NCI-H146 (cell line): Measurements from ENCODE around the gene CDC42BPA.
"Not testable (repeated sequence)": the region's sequence is repeated elsewhere in the genome, so short reads cannot be mapped to it uniquely, and the experiment has no call there.

ENCODE experiments used
- DNase-seq: peaks from one replicate; lab custom pipeline; 2025; lab: John Stamatoyannopoulos, UW

Gene CDC42BPA, protein sequence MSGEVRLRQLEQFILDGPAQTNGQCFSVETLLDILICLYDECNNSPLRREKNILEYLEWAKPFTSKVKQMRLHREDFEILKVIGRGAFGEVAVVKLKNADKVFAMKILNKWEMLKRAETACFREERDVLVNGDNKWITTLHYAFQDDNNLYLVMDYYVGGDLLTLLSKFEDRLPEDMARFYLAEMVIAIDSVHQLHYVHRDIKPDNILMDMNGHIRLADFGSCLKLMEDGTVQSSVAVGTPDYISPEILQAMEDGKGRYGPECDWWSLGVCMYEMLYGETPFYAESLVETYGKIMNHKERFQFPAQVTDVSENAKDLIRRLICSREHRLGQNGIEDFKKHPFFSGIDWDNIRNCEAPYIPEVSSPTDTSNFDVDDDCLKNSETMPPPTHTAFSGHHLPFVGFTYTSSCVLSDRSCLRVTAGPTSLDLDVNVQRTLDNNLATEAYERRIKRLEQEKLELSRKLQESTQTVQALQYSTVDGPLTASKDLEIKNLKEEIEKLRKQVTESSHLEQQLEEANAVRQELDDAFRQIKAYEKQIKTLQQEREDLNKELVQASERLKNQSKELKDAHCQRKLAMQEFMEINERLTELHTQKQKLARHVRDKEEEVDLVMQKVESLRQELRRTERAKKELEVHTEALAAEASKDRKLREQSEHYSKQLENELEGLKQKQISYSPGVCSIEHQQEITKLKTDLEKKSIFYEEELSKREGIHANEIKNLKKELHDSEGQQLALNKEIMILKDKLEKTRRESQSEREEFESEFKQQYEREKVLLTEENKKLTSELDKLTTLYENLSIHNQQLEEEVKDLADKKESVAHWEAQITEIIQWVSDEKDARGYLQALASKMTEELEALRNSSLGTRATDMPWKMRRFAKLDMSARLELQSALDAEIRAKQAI (N-terminal part only)

DNA sequence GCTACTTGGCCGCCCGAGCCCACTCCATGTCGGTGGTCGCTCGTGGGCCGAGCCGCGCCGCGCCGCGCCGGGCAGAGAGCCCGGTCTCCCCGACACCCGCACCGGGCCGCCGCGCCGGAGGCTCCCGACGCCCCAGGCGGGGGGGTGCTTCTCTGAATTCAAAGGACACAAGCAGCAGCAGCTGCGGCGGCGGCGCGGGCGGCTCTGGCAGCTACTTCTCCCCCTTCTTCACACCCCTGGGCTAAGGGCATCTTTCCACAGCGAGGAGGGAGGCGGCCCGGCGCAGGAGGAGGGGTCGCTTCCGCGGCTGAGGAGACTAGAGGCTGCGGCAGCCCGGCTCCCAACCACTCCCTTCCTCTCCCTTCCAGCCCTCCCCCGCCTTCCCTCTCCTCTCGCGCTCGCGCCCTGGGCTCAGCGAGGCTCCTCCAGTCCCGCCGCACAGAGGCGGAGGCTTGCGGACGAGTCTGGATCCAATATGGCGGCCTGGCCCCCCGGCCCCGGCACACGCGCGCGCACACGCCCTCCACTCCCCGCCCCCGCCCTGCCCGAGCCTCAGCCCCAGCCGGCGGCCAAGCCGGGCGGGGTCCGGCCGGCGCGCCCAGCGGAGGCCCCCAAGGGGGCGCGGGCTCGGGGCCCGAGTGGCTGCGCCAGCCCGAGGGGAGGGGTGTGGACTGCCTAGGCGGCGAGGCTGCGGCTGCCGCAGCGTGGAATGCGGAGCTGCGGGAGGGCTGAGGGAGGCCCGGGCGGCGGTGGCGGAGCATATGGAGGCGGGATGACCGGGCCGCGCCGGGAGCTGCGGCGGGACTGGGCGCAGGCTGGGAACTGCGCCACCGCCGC, at the start of gene CDC42BPA:
Gene CDC42BPA, minus strand, starts transcription at position 477 of the 837 bp plus-strand sequence. CDS start 1,310 bp downstream, outside the sequence.
- DNase-seq: peak; percentile 94

DNA sequence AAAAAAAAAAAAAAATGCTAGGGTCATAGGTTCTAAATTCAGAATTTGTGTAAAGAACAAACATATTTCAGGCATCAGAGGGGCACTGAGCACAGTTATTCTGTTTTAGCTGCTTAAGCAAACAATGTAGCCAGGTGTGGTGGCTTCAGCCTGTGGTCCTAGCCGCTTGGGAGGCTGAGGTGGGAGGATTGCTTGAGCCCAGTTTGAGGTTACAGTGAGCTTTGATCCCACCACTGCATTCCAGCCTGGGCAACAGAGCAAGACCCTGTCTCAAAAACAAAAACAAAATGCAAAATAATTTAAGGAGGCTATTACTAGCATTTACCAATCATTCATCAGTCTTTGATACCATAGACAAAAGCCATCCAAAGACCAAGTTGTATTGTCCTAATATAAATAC, 49.7 kb upstream of the CDC42BPA start:
- no peak for DNase-seq

DNA sequence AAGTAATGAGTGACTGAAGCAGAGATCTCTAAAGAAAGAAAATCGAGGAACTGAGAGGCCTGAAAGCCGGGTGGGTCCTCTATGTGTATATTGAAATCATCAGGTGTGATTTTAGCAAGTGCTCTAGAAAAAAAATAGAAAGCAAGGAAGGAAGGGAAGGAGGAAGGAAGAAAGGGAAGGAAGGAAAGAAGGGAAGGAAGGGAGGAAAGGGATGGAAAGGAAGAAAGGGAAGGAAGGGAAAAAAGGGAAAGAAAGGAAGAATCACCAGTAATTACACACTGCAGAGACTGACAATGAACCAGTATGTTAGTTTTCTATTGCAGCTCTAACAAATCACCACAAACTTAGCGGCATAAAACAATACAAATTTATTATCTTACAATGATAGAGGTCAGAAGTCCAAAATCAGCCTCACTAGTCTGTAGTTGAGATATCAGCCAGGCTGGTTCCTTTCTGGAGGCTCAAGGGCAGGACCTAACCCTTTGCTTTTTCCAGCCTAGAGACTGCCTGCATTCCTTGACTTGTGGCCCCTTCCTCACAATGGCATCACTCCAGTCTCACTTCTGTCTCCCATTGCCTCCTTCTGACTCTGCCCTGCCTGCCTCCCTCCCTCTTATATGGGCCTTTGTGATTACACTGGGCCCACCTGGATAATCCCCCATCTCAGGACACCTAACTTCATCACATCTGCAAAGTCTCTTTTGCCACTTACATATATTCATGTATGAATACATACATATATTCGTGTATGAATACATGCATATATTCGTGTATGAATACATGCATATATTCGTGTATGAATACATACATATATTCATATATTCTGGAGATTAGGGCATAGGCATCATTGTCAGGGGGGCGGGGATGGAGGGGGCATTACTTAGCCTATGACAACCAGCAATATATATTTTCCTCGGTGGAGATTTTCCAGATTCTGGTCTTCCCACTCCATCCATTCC, 47.5 kb upstream of the CDC42BPA start:
- DNase-seq: no peak

DNA sequence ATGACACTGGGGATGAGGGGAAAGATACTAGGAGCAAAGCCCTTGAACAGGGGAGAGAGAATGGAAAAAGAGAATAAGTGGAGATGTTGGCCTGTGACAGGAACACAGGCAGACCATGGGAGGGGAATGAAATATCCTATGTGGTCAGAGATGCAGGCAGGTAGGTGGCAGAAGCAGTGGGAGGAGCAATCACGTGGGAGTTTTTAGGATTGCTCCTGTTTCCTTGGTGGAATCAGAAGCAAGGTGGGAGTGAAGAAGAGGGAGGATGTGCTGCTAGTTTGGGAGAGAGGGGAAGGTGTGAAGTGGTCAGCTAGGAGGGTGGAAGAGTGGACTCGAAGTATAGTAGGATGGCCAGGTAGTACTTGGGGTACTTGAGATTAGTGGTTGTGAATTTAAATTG, 46.4 kb upstream of the CDC42BPA start:
- no peak for DNase-seq

DNA sequence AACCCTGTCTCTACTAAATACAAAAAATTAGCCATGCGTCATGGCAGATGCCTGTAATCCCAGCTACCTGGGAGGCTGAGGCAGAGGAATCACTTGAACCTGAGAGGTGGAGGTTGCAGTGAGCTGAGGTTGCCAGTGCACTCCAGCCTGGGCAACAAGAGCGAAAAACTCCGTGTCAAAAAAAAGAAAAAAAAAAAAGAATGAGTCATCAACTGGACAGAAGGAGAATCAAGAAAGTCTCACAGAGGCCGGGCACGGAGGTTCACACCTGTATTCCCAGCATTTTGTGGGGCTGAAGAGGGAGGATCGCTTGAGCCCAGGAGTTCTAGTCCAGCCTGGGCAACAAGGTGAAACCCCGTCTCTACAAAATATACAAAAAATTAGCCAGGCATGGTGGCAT, 45.5 kb upstream of the CDC42BPA start:
- no peak for DNase-seq

DNA sequence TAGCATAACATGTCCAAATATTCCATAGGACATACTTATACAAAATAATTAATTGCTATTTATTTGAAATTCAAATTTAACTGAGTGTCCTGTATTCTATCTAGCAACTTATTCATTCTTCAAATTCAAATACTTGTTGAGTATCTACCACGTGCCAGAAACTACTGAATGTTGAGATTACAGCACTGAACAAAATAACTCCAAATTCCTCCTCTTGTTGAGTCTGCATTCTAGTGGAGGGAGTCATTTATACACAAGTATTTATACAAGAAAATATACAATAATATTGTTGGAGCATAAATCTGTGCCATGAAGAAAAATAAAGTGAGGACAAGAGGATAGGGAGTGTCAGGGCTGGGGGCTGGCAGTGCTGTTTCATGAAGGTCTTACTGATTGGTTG, 43.7 kb upstream of the CDC42BPA start:
- DNase-seq: no peak

DNA sequence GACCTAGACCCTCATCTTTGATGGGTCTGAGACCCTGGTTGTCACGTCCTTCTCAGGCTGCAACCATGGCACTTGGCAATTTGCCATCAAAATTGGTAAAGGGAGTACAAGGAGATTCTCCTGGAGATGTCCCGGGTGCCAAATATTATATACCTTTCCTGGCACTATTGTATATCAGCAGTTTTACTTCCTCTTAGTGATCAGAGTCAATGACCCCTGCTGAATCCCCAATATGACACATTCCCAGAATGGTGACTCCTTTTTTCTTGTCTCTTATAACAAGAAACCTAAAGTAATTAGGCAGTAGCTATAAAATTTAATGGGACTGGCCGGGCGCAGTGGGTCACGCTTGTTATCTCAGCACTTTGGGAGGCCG, 39.6 kb upstream of the CDC42BPA start:
- no peak for DNase-seq

DNA sequence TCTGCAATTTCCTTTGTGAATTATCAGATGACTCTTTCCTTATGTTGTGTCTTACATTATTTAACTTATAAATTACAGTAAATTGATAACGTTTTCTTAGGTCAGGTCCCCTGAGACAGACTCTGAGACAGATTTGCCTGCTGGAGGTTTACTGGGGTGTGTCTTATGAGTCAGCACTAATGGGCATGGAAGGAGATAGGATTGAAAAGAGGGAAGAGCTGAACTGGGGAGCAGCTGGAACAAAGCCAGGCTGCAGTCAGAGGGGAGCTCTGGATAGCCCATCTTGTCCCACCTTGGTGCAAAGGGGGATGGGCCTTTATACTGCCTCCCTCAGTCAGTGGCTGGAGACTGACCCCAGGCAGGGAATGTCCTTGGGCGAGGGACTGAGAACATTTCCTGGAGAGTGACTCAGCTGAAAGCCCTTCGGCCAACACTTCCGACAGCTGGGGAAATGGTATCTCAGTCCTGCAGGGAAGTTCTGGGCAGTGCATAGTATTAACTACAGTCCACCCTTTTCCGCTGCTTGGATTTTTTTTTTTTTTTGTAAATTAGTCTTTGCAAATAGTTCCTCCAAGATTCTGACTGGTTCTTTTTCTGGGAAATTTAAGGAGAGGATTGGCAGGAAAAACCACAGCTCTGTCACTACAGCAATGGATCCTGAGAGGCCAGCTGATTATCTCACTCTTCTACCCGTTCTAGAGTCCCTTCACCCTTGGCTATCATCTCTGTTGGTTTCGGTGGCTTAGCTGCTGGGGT, 39.1 kb upstream of the CDC42BPA start:
- peak; percentile 25 for DNase-seq

DNA sequence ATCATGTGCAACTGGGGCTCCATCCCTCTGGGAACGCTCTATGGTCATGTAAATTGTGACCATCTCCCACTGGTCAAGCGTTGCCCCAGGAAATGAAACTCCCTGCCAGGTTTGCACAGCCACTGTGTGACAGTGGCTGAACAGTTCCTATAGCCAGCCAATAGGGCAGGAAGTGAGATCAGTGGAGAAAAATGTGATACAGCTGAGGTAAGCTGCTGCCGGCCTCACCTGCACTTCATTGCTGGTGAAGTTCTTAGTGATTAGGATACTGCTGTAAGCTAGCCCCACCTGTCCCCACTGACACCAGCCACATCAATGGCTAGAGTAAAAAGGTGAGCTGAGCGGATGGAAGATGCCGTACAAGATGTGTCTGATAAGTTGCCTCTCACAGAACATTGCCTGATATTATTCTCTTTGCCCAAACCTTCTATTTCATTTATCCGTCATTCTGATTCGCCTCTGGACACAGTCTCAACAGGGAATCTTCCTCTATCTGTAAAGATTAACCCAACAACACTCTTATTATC, 38.4 kb upstream of the CDC42BPA start:
- DNase-seq: peak; percentile 72

DNA sequence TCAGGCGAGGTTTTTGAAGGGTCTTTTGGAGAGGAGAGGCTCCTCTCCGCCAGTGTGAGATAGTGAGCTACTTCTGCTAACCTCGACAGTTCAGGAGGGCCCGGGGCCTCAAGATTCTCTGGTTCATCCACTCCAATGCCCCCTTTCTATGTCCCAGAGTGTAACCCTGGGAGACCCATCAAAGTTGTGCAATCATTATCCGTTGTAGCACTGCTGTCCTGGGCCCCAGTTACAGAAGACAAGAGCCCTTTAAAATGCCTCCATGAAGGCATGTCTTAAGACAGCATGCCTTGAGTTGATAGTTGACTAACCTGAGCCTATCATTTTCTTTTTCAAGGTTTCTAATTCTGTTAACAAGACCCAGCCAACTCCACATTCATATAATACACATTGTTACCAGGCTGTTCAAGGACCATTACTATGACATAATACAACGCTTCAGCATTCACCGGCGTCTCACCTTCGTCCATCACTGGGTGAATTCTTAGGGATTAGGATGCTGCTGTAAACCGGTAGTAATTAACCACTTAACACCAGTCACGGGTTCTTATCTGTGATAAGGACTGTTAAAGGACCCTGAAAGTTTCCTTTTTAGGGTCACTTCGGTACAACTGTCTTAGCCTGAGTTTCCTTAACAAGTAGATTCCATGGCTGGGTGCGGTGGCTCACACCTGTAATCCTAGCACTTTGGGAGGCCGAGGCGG, 37.4 kb upstream of the CDC42BPA start:
- no peak for DNase-seq

DNA sequence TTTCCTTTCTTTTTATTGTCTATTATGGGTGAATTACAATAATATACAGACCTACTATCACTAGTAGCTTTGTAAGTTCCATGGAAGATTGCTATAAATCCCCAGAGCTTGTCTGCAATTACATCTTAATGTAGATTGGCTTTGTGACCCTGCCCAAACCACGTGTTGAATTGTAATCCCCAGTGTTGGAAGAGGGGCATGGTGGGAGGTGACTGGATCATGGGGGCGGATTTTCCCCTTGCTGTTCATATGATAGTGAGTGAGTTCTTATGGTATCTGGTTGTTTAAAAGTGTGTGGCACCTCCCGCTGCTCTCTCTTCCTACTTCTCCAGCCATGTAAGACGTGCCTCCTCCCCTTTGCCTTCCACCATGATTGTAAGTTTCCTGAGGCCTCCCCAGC, 34.9 kb upstream of the CDC42BPA start:
- DNase-seq: no peak

DNA sequence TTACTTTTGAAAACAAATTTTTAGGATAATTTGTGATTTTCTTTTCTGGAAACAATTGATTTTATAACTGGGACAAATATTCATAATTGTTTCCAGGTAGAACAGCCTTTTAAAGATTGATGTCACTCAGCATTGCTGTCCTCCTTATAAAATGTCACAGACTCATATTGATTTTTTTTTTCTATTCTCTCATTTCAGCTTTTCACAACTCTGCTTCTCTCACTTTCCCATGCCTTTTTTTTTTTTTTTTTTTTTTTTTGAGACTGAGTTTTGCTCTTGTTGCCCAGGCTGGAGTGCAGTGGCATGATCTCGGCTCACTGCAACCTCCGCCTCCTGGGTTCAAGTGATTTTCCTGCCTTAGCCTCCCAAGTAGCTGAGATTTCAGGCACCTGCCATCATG, 33.9 kb upstream of the CDC42BPA start:
- not testable (repeated sequence) for DNase-seq

DNA sequence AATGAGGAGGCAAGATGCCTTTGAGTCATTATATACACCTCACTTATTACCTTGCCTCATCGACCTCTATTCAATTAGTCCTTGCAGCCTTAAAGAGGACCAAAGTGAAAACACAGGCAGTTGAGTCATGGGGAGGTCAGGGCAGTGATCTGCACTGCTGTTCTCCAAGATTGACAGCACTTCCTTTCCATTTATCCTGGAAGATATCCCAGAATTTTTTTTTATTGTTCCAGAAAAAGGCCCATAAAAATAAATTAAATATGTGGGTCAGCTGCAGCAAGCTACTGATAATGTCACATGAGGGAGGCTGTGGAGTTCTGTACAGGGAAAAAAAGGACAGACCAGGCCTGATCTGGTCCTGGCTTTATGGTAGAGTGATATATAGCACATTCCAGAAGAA, 33.2 kb upstream of the CDC42BPA start:
- no peak for DNase-seq

DNA sequence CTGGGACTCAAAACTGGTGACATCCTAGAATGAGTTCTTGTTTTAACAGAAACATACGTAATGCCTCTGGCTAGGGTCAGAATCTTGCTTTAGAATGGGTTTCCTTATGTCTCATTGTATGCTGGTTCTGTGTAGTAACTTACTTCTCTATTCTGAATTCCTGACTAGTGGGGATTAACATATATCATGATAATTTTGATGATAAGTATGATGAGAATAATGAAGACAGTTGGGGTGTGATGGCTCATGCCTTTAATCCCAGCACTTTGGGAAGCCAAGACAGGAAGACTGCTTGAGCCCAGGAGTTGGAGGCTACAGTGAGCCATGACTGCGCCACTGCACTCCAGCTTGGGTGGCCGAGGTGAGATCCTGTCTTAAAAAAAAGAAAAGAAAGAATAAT, 31.7 kb upstream of the CDC42BPA start:
- no peak for DNase-seq

DNA sequence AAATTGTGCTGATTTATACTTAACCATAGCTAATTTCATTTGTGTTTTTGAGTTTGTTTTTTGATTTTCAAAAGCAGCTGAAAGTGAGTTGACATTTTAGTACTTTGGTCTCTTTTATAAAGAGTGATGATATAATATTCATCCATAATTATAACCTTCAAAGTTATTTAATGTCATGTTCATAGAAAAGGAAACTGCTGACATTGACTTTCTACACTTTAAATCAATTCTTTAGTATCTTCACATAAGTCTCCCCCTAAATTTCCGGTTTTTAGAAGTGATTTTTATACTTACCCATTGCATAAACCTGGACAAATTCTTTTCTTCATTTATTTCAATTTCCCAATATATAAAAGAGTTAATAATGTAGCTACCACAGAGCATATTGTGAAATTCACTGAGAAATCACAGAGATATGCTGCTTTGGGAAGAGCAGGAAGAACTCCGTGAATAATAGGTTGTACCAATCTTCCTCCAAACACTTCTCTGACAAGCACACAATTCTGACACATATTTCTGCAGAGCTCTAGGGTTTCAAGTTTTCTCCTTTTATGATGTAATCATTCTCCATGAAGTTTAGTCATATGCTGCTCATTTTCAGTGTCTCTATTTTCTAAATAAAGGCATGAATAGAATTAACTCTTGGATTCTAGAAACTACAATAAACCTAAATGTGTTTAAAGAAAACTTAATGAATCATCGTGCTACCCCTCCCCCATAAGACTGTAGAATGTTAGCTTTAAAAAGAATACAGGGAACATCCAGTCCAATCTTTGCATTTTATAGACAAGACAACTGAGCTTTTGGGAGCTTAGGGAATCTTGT, 25.6 kb upstream of the CDC42BPA start:
- no peak for DNase-seq

DNA sequence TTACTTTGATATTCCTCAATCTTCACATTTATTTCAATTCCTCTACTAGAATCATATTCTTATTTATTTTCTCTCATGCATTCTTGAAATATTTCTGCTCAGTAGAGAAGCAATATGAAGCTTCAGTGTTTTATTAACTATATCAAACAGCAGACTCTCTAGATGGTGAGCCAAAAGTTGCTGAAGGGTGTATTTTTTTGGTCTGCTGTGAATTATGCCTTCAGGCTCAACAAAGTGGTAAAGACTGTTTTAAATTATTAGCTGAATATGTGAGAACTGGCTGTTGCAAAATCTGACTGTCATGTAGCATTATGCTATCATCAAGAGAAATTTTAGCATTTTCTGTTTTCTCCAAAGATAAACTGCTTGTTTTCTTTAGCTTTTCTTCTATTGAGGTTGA, 24.9 kb upstream of the CDC42BPA start:
- no peak for DNase-seq

DNA sequence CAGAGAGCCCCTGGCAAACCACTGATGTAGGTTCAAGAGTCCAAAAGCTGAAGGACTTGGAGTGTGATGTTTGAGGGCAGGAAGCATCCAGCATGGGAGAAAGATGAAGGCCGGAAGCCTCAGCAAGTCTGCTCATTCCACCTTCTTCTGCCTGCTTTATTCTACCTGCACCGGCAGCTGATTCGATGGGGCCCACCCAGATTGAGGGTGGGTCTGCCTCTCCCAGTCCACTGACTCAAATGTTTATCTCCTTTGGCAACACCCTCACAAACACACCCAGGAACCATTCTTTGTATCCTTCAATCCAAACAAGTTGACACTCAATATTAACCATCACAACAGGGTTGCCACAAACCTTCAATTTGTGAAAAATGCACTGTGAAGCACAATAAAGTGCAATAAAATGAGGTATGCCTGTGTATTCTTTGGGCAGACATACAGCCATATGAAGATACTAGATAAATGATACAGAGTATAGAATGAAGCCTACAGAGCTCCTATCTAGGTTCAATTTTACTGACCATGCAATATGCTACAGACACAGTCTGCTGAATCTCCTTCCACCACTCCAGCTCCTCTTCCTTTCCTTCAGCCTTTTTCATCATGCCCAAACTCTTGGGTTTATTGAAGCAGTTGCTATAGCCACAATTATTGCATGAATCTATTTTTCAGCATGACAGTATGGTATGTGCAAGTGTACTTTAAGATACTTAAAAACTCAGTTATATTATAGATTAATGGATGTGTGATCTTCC, 24.0 kb upstream of the CDC42BPA start:
- DNase-seq: no peak

DNA sequence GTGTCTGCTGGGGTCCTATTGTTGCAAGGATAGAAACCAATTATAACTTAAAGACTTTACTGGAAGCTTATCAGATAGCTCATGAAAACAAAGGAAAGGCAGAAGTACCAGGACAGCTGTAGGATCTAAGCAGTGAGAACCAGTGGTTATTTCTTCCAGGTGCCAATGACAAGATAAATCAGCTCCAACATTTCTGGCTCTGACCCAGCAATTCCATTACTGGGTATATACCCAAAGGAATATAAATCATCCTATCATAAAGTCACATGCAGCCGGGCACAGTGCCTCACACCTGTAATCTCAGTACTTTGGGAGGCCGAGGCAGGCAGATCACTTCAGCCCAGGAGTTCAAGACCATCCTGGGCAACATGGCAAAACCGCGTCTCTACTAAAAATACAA, 17.8 kb upstream of the CDC42BPA start:
- not testable (repeated sequence) for DNase-seq
